K562 (cell line): ENCODE data around the gene ITGAD. TPM values are rescaled to one million over a fixed set of nuclear protein-coding genes. Genes with fewer than 3 reads are reported as not detected.

Experiments
- ATAC-seq: fragments of 200-7000 bp; cut with Tn5 transposase; 3 replicates; pipeline ENCODE4 v1.9.1; 2020; ENCODE audit warnings: moderate library complexity
- BruUV-seq: library from RNA; stranded (reverse); fragments of 400-500 nt; replicated peaks from 2 replicates; lab custom pipeline; 2021; lab: Mats Ljungman, UMichigan
- CTCF ChIA-PET: fragments of 300-600 bp; formaldehyde crosslinking; extraction: SDS; loops from one replicate; lab custom pipeline; 2021; ENCODE audit warnings: low intra/inter-chr PET ratio; lab: Yijun Ruan, JAX
- POLR2A ChIA-PET: fragments of 300-600, 350-650 bp; sonication (Branson Sonifier 250); formaldehyde crosslinking; extraction: SDS; loops from one replicate; lab custom pipeline; 2021; ENCODE audit warnings: antibody characterized with exemption, inconsistent platforms; lab: Yijun Ruan, JAX
- DNase-seq, 4 experiments: peaks; one replicate each; pipeline versions ENCODE4 v3.0.0 to v3.0.0-alpha.2; 2011 to 2018; ENCODE audit warnings: low spot score in 3 of 4, mixed read lengths in 3 of 4; ENCODE audit errors: extremely low read depth in 1 of 4
- FAIRE-seq: peaks from 2 replicates; lab custom pipeline; 2011; peaks lifted over from hg19 to GRCh38; lab: Jason Lieb, UNC
- H2AFZ ChIP-seq: 2 replicates; pipeline ENCODE4 v1.6.0; 2011; ENCODE audit warnings: low read depth, low read length, control low read depth, inconsistent platforms
- H3K27ac ChIP-seq: fragments of 200-600 bp; 3 replicates; pipeline ENCODE4 v1.8.0; 2011; ENCODE audit warnings: low read depth, mild to moderate bottlenecking, control low read depth, inconsistent platforms, low read length, moderate library complexity, mixed read lengths; ENCODE audit errors: extremely low read depth
- H3K27me3 ChIP-seq, 2 experiments: fragments of 300-600 bp in 1 of 2; 2 replicates in 1 of 2; 3 replicates in 1 of 2; pipeline versions ENCODE4 v1.6.0 to v1.8.0; 2011; ENCODE audit warnings: inconsistent platforms in 2 of 2, low read length in 2 of 2, mild to moderate bottlenecking in 1 of 2, mixed read lengths in 1 of 2, moderate library complexity in 1 of 2; ENCODE audit not compliant: control insufficient read depth in 2 of 2, insufficient read depth in 2 of 2
- H3K36me3 ChIP-seq: fragments of 300-600 bp; 3 replicates; pipeline ENCODE4 v1.8.0; 2011; ENCODE audit warnings: mild to moderate bottlenecking, low read length, inconsistent platforms; ENCODE audit not compliant: control insufficient read depth, insufficient read depth
- H3K4me1 ChIP-seq, 2 experiments: fragments of 200-600 bp in 1 of 2; replicated peaks in 1 of 2; 2 replicates in 1 of 2; 3 replicates in 1 of 2; pipeline versions ENCODE4 v1.5.1 to v1.8.0; 2011; ENCODE audit warnings: inconsistent platforms in 2 of 2, low read length in 2 of 2, mild to moderate bottlenecking in 1 of 2, mixed read lengths in 1 of 2, moderate library complexity in 1 of 2; ENCODE audit not compliant: control insufficient read depth in 2 of 2, insufficient read depth in 2 of 2
- H3K4me2 ChIP-seq: 2 replicates; pipeline ENCODE4 v1.6.1; 2011; ENCODE audit warnings: low read length, control low read depth, inconsistent platforms, mixed read lengths; ENCODE audit not compliant: insufficient read depth
- H3K4me3 ChIP-seq: fragments of 200-600 bp; sonication (generic), shearing (Covaris generic); 2 replicates; pipeline ENCODE4 v1.5.1; 2016; ENCODE audit warnings: control low read depth, inconsistent platforms
- H3K79me2 ChIP-seq: fragments of 200-600 bp; 3 replicates; pipeline ENCODE4 v1.8.0; 2011; ENCODE audit warnings: low read length, inconsistent platforms; ENCODE audit not compliant: control insufficient read depth, insufficient read depth
- H3K9ac ChIP-seq, 2 experiments: 2 replicates each; pipeline versions ENCODE4 v1.6.0 to v1.6.1; 2011; ENCODE audit warnings: low read depth in 2 of 2, low read length in 2 of 2, control low read depth in 1 of 2, inconsistent platforms in 1 of 2, mild to moderate bottlenecking in 1 of 2, mixed read lengths in 1 of 2; ENCODE audit not compliant: insufficient read depth in 1 of 2
- H3K9me1 ChIP-seq: one replicate; pipeline ENCODE4 v1.6.0; 2011; ENCODE audit warnings: inconsistent platforms, mild to moderate bottlenecking, low read length, moderate library complexity; ENCODE audit not compliant: control insufficient read depth, insufficient read depth
- H3K9me3 ChIP-seq: replicated peaks from 2 replicates; pipeline ENCODE4 v1.5.1; 2011; ENCODE audit warnings: low read depth, low read length, inconsistent platforms; ENCODE audit not compliant: control insufficient read depth, insufficient read depth
- H4K20me1 ChIP-seq: replicated peaks from 2 replicates; pipeline ENCODE4 v1.6.1; 2011; ENCODE audit warnings: low read length, inconsistent platforms, mixed read lengths; ENCODE audit not compliant: control insufficient read depth, insufficient read depth
- EGR1 ChIP-seq: fragments of 450-650 bp; conservative IDR thresholded peaks from 2 replicates; pipeline ENCODE4 v1.6.1; 2017; ENCODE audit warnings: mild to moderate bottlenecking
- HMGXB4 ChIP-seq: sonication (generic); formaldehyde crosslinking; IDR thresholded peaks from 2 replicates; pipeline ENCODE4 v1.8.1; 2023; ENCODE audit warnings: mild to moderate bottlenecking, missing genetic modification reagents
- PHF20 ChIP-seq: fragments of 450-650 bp; IDR thresholded peaks from 2 replicates; pipeline ENCODE4 v1.6.1; 2018; ENCODE audit not compliant: partially characterized antibody
- SMARCB1 ChIP-seq: IDR thresholded peaks from 2 replicates; pipeline ENCODE4 v1.6.1; 2011; ENCODE audit warnings: improper control_type of control experiment, low read depth; ENCODE audit not compliant: insufficient read length
- TEAD4 ChIP-seq, 2 experiments: sonication (generic) in 1 of 2; formaldehyde crosslinking in 1 of 2; IDR thresholded peaks; 2 replicates each; pipeline versions ENCODE4 v1.6.1 to v1.8.0; 2012 to 2022; ENCODE audit warnings: borderline replicate concordance in 1 of 2, inconsistent platforms in 1 of 2, low read length in 1 of 2, mild to moderate bottlenecking in 1 of 2, missing genetic modification reagents in 1 of 2
- ZNF121 ChIP-seq: sonication (generic); formaldehyde crosslinking; conservative IDR thresholded peaks from 2 replicates; pipeline ENCODE4 v1.8.0; 2022; ENCODE audit warnings: missing genetic modification reagents
- ZNF146 ChIP-seq: IDR thresholded peaks from one replicate; pipeline ENCODE4 v1.6.1; 2018; ENCODE audit warnings: missing compliant biosample characterization; ENCODE audit not compliant: unreplicated experiment
- WGBS: fragments of 100-300 bp; shearing (Covaris generic); methylation state at CpG from one replicate; pipeline ENCODE4 v1.1.6; 2016; ENCODE audit warnings: low coverage, mixed read lengths; ENCODE audit not compliant: insufficient coverage; ENCODE audit errors: missing lambda C conversion rate; 5-methylcytosine and 5-hydroxymethylcytosine counted together
- in situ Hi-C: fragments of 300-500 bp; cut with MboI; formaldehyde crosslinking; loops from 4 replicates; pipeline ENCODE4 v1.15.0; 2018; ENCODE audit warnings: inconsistent platforms, mixed read lengths
- intact Hi-C: fragments of 100-400 bp; cut with micrococcal nuclease; formaldehyde crosslinking; loops from 2 replicates; pipeline ENCODE4 v1.14.2; 2022
- polyA plus RNA-seq, 8 experiments: library from polyadenylated mRNA; depleted of rRNA in 4 of 8; stranded (reverse) in 5 of 8; unstranded in 3 of 8; fragments of >200 nt; fragmentation: Nextera tagmentation in 2 of 8; fragmentation: Illumina TruSeq in 1 of 8; extraction: Ambion mirVana in 2 of 8; extraction: Trizol in 1 of 8; gene quantifications; 2 replicates each; pipeline versions ENCODE4 v1.2.1 to v1.2.3, GENCODE V29; 2011 to 2014; ENCODE audit warnings: inconsistent platforms in 1 of 8, missing spikeins in 1 of 8
- total RNA-seq, 7 experiments: library from RNA; depleted of rRNA in 6 of 7; stranded (reverse); fragments of >200 nt in 6 of 7; fragmentation: Illumina TruSeq in 2 of 7; extraction: Trizol in 2 of 7; gene quantifications; 2 replicates each; pipeline versions ENCODE4 v1.2.1 to v1.2.3, GENCODE V29; 2011 to 2021; ENCODE audit warnings: low replicate concordance in 1 of 7
- TF ChIP-seq, protein P1 (sequence below), 2 experiments: fragments of 450-650 bp in 1 of 2; sonication (generic) in 1 of 2; formaldehyde crosslinking in 1 of 2; IDR thresholded peaks; 2 replicates each; pipeline versions ENCODE4 v1.7.1 to v1.9.0; 2016 to 2022; ENCODE audit warnings: inconsistent platforms in 1 of 2, mild to moderate bottlenecking in 1 of 2, missing genetic modification reagents in 1 of 2

The ITGAD gene
- total and polyA plus RNA-seq, 9 of the 15 experiments (the other 6 are each of a cell fraction or from before 2014, with no cell fraction given), result not detected

- TF ChIP-seq EGR1, result no peak
- TF ChIP-seq TEAD4 (IDR thresholded peaks at IDR 0.05; ENCODE audit: low read length), result no peak
- TF ChIP-seq TEAD4 (CRISPR knock-in tag; IDR thresholded peaks at IDR 0.05; ENCODE audit: borderline replicate concordance), result no peak
- no peak for TF ChIP-seq HMGXB4
- TF ChIP-seq PHF20, result no peak
- TF ChIP-seq, all 486 proteins: peak for 0
Observed at GRCh38 chr16:31467151-31467773, 74.1 kb downstream of the ITGAD start (continued).

- in situ Hi-C loops, result no loop called here
- ATAC-seq, result no peak
- H3K27me3 ChIP-seq, result no peaks in the 10 kb centered on the region
- WGBS, result 73% methylated on average over 5 of the region's 5 CpGs
- no TSS peak for BruUV-seq
- ChIA-PET CTCF (no interaction called here), POLR2A (interaction anchor here (0.6 to 3.5 kb wide), 3 partner anchors 8 to 345 kb away, joined by 3 to 15 read pairs (median 3); no protein-coding TSS in a partner anchor)
- no peaks in the 10 kb centered on the region for H4K20me1 ChIP-seq
- no peaks in the 10 kb centered on the region for H3K9me1 ChIP-seq
- FAIRE-seq, result no peak
- peaks cover 33% of the 10 kb centered on the region; the same call in 2 of the 3 replicates for H3K36me3 ChIP-seq
- intact Hi-C loops, result no loop called here
- peaks cover 0 to 27% of the 10 kb centered on the region in 2 experiments; a peak in 3 of 5 replicates for H3K4me1 ChIP-seq
- H3K9me3 ChIP-seq, result no peaks in the 10 kb centered on the region
- DNase-seq, result no peak
- H3K4me3 ChIP-seq, result no peak overlapping the region
- H3K79me2 ChIP-seq, result no peaks in the 10 kb centered on the region
- H2AFZ ChIP-seq, result no peak overlapping the region
- H3K9ac ChIP-seq, result no peak overlapping the region
- no peak overlapping the region for H3K4me2 ChIP-seq
- H3K27ac ChIP-seq, result no peak overlapping the region
- TF ChIP-seq ZNF146, result peak; percentile 68
- TF ChIP-seq SMARCB1, result no peak
- TF ChIP-seq, protein P1, sequence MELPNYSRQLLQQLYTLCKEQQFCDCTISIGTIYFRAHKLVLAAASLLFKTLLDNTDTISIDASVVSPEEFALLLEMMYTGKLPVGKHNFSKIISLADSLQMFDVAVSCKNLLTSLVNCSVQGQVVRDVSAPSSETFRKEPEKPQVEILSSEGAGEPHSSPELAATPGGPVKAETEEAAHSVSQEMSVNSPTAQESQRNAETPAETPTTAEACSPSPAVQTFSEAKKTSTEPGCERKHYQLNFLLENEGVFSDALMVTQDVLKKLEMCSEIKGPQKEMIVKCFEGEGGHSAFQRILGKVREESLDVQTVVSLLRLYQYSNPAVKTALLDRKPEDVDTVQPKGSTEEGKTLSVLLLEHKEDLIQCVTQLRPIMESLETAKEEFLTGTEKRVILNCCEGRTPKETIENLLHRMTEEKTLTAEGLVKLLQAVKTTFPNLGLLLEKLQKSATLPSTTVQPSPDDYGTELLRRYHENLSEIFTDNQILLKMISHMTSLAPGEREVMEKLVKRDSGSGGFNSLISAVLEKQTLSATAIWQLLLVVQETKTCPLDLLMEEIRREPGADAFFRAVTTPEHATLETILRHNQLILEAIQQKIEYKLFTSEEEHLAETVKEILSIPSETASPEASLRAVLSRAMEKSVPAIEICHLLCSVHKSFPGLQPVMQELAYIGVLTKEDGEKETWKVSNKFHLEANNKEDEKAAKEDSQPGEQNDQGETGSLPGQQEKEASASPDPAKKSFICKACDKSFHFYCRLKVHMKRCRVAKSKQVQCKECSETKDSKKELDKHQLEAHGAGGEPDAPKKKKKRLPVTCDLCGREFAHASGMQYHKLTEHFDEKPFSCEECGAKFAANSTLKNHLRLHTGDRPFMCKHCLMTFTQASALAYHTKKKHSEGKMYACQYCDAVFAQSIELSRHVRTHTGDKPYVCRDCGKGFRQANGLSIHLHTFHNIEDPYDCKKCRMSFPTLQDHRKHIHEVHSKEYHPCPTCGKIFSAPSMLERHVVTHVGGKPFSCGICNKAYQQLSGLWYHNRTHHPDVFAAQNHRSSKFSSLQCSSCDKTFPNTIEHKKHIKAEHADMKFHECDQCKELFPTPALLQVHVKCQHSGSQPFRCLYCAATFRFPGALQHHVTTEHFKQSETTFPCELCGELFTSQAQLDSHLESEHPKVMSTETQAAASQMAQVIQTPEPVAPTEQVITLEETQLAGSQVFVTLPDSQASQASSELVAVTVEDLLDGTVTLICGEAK (IDR thresholded peaks at IDR 0.05), result no peak
- TF ChIP-seq, protein P1 (CRISPR knock-in tag; IDR thresholded peaks at IDR 0.05), result no peak
- TF ChIP-seq ZNF121 (CRISPR knock-in tag), result peak; percentile 71
Observed at GRCh38 chr16:31467858-31468257, 74.7 kb downstream of the ITGAD start.
